WTC11 (cell line): Measurements from ENCODE around the gene PRTFDC1. TPM values are rescaled to one million over a fixed set of nuclear protein-coding genes. Genes with fewer than 3 reads are reported as not detected.

ENCODE experiments used
- ATAC-seq: fragments of 200-7000 bp; cut with Tn5 transposase; 2 replicates; pipeline ENCODE4 v1.10.0; 2021; ENCODE audit warnings: mild to moderate bottlenecking, moderate library complexity
- CTCF ChIA-PET: fragments of 300-600 bp; sonication (Branson Sonifier 250); formaldehyde crosslinking; loops from one replicate; lab custom pipeline; 2021; ENCODE audit warnings: antibody characterized with exemption; lab: Charles Lee
- POLR2A ChIA-PET: fragments of 350-600 bp; sonication (Branson Sonifier 250); formaldehyde crosslinking; loops from one replicate; lab custom pipeline; 2021; ENCODE audit warnings: antibody characterized with exemption; lab: Charles Lee
- DNase-seq: peaks from one replicate; pipeline ENCODE4 v3.0.0; 2021; ENCODE audit warnings: low spot score
- H3K27ac Mint-ChIP-seq: 2 replicates; pipeline ENCODE4 v1.8.0; 2021; ENCODE audit warnings: mixed read lengths
- H3K27me3 Mint-ChIP-seq: 2 replicates; pipeline ENCODE4 v1.8.0; 2021; ENCODE audit warnings: low read depth, mild to moderate bottlenecking, moderate library complexity, mixed read lengths
- H3K36me3 Mint-ChIP-seq: 2 replicates; pipeline ENCODE4 v1.8.0; 2021; ENCODE audit warnings: mixed read lengths
- H3K4me1 Mint-ChIP-seq: 2 replicates; pipeline ENCODE4 v1.8.0; 2022; ENCODE audit warnings: mixed read lengths
- H3K4me3 Mint-ChIP-seq: 2 replicates; pipeline ENCODE4 v1.8.0; 2021; ENCODE audit warnings: mild to moderate bottlenecking, moderate library complexity, mixed read lengths
- H3K9me3 Mint-ChIP-seq: 2 replicates; pipeline ENCODE4 v1.8.0; 2021; ENCODE audit warnings: mixed read lengths
- ARID4B ChIP-seq: sonication (generic); formaldehyde crosslinking; IDR thresholded peaks from 2 replicates; pipeline ENCODE4 v1.8.0; 2023; ENCODE audit warnings: missing genetic modification reagents, mild to moderate bottlenecking, borderline replicate concordance
- ATF3 ChIP-seq: sonication (generic); formaldehyde crosslinking; conservative IDR thresholded peaks from 2 replicates; pipeline ENCODE4 v1.8.1; 2022; ENCODE audit warnings: mild to moderate bottlenecking, missing genetic modification reagents
- CDX4 ChIP-seq: fragments of 250-450 bp; sonication (Bioruptor Pico); IDR thresholded peaks from 2 replicates; pipeline ENCODE4 v1.9.0; 2021; ENCODE audit warnings: moderate library complexity, mild to moderate bottlenecking, inconsistent platforms, borderline replicate concordance
- ESRRA ChIP-seq: sonication (generic); formaldehyde crosslinking; IDR thresholded peaks from 2 replicates; pipeline ENCODE4 v1.8.1; 2022; ENCODE audit warnings: mild to moderate bottlenecking, missing genetic modification reagents, borderline replicate concordance
- FOXK1 ChIP-seq: sonication (generic); formaldehyde crosslinking; IDR thresholded peaks from 2 replicates; pipeline ENCODE4 v1.8.0; 2022; ENCODE audit warnings: mild to moderate bottlenecking, moderate library complexity, missing genetic modification reagents
- FOXP4 ChIP-seq: sonication (generic); formaldehyde crosslinking; IDR thresholded peaks from 2 replicates; pipeline ENCODE4 v1.8.0; 2022; ENCODE audit warnings: mild to moderate bottlenecking, missing genetic modification reagents
- GTF2I ChIP-seq: fragments of 250-450 bp; sonication (Bioruptor Pico); conservative IDR thresholded peaks from 2 replicates; pipeline ENCODE4 v1.4.0; 2021; ENCODE audit warnings: mild to moderate bottlenecking
- JAZF1 ChIP-seq: fragments of 250-450 bp; sonication (Bioruptor Pico); IDR thresholded peaks from 2 replicates; pipeline ENCODE4 v1.9.0; 2021; ENCODE audit warnings: moderate library complexity, mild to moderate bottlenecking, inconsistent platforms
- NFATC4 ChIP-seq: fragments of 250-450 bp; sonication (Bioruptor Pico); IDR thresholded peaks from 2 replicates; pipeline ENCODE4 v1.9.0; 2021; ENCODE audit warnings: mild to moderate bottlenecking
- NFE2L1 ChIP-seq: sonication (generic); formaldehyde crosslinking; IDR thresholded peaks from 2 replicates; pipeline ENCODE4 v1.8.1; 2023; ENCODE audit warnings: missing genetic modification reagents
- NFYB ChIP-seq: sonication (generic); formaldehyde crosslinking; conservative IDR thresholded peaks from 2 replicates; pipeline ENCODE4 v1.8.0; 2022; ENCODE audit warnings: low read depth, missing genetic modification reagents
- PRRX2 ChIP-seq: fragments of 250-450 bp; sonication (Bioruptor Pico); IDR thresholded peaks from 2 replicates; pipeline ENCODE4 v1.8.0; 2021; ENCODE audit warnings: mild to moderate bottlenecking
- SMAD4 ChIP-seq: sonication (generic); formaldehyde crosslinking; IDR thresholded peaks from 2 replicates; pipeline ENCODE4 v1.8.0; 2022; ENCODE audit warnings: mild to moderate bottlenecking, missing genetic modification reagents
- SOX15 ChIP-seq: fragments of 250-450 bp; sonication (Bioruptor Pico); IDR thresholded peaks from 2 replicates; pipeline ENCODE4 v1.9.0; 2021; ENCODE audit warnings: mild to moderate bottlenecking
- TEAD4 ChIP-seq: sonication (generic); formaldehyde crosslinking; IDR thresholded peaks from 2 replicates; pipeline ENCODE4 v1.8.0; 2022; ENCODE audit warnings: mild to moderate bottlenecking, missing genetic modification reagents
- ZNF121 ChIP-seq: sonication (generic); formaldehyde crosslinking; IDR thresholded peaks from 2 replicates; pipeline ENCODE4 v1.8.0; 2023; ENCODE audit warnings: missing genetic modification reagents
- total RNA-seq: library from RNA; stranded (reverse); gene quantifications from 3 replicates; pipeline ENCODE4 v1.2.3, GENCODE V29; 2021
- TF ChIP-seq, protein P1 (sequence below): sonication (generic); formaldehyde crosslinking; IDR thresholded peaks from 2 replicates; pipeline ENCODE4 v1.8.1; 2022; ENCODE audit warnings: mild to moderate bottlenecking, missing genetic modification reagents, moderate library complexity, borderline replicate concordance
- TF ChIP-seq, protein P2 (sequence below): sonication (generic); formaldehyde crosslinking; IDR thresholded peaks from 2 replicates; pipeline ENCODE4 v1.8.1; 2022; ENCODE audit warnings: mild to moderate bottlenecking, moderate library complexity, missing genetic modification reagents
- TF ChIP-seq, protein P3 (sequence below): sonication (generic); formaldehyde crosslinking; IDR thresholded peaks from 2 replicates; pipeline ENCODE4 v1.8.1; 2023; ENCODE audit warnings: mild to moderate bottlenecking, missing genetic modification reagents
- TF ChIP-seq, protein P4 (sequence below): sonication (generic); formaldehyde crosslinking; IDR thresholded peaks from 2 replicates; pipeline ENCODE4 v1.8.0; 2022; ENCODE audit warnings: mild to moderate bottlenecking, missing genetic modification reagents
- TF ChIP-seq, protein P5 (sequence below): sonication (generic); formaldehyde crosslinking; IDR thresholded peaks from 2 replicates; pipeline ENCODE4 v1.8.0; 2022; ENCODE audit warnings: mild to moderate bottlenecking, missing genetic modification reagents

The PRTFDC1 gene
- total RNA-seq, 1 experiment from 2014 or later: 6.1 TPM

DNA sequence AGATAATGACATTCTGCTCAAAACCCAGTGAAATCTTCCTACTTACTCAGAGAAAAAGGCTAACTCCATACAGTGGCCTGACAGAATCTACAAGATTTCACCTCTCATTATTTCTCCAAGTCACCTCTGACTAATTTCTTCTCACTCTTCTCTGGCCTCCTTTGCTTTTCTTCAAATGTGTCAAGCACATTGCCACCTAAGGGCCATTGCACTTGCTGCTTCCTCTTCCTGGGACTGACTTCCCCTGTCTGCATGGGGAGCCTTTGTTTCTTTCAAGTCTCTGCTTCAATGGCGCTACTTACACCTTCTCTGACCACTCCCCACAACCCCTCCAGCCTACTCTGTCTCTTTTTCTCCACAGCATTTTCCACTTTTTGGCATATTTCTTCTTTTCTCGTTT, 36.0 kb downstream of the PRTFDC1 start (continued):
- TF ChIP-seq, protein P1, sequence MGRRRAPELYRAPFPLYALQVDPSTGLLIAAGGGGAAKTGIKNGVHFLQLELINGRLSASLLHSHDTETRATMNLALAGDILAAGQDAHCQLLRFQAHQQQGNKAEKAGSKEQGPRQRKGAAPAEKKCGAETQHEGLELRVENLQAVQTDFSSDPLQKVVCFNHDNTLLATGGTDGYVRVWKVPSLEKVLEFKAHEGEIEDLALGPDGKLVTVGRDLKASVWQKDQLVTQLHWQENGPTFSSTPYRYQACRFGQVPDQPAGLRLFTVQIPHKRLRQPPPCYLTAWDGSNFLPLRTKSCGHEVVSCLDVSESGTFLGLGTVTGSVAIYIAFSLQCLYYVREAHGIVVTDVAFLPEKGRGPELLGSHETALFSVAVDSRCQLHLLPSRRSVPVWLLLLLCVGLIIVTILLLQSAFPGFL: no peak
- TF ChIP-seq GTF2I (no peak), FOXP4 (no peak)

DNA sequence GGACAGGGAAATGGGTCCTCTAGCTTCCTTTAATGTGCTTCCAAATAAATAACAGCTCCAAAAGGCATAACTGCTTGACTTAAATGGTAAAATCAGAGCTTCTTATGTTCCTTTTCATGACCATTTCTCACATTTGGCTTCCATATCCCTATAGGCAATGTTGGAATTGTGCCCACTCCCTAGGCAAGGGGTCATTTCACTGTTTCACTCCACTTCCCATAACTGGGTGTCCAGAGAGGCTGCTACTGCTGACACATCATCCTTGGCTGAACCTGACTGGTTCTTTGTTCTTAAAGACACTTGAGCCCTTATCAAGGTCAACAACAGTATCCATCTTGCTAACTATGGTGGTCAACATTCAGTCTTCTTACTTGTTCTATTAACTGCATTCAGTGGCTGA, 37.1 kb downstream of the PRTFDC1 start:
- no peak for DNase-seq
- no peak for ATAC-seq
- peaks cover 5% of the 10 kb centered on the region for H3K36me3 Mint-ChIP-seq
- H3K27me3 Mint-ChIP-seq: no peaks in the 10 kb centered on the region; the same call in 1 of the 2 replicates
- no peak overlapping the region for H3K4me3 Mint-ChIP-seq
- no peak overlapping the region for H3K27ac Mint-ChIP-seq
- TF ChIP-seq ATF3 (CRISPR knock-in tag) (no peak), NFYB (CRISPR knock-in tag) (no peak), SMAD4 (no peak), ZNF121 (CRISPR knock-in tag) (no peak), PRRX2 (CRISPR knock-in tag) (no peak), TEAD4 (CRISPR knock-in tag) (no peak), NFE2L1 (no peak), FOXK1 (no peak)
- TF ChIP-seq, protein P2, sequence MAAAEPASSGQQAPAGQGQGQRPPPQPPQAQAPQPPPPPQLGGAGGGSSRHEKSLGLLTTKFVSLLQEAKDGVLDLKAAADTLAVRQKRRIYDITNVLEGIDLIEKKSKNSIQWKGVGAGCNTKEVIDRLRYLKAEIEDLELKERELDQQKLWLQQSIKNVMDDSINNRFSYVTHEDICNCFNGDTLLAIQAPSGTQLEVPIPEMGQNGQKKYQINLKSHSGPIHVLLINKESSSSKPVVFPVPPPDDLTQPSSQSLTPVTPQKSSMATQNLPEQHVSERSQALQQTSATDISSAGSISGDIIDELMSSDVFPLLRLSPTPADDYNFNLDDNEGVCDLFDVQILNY (CRISPR knock-in tag): no peak
- TF ChIP-seq, protein P3, sequence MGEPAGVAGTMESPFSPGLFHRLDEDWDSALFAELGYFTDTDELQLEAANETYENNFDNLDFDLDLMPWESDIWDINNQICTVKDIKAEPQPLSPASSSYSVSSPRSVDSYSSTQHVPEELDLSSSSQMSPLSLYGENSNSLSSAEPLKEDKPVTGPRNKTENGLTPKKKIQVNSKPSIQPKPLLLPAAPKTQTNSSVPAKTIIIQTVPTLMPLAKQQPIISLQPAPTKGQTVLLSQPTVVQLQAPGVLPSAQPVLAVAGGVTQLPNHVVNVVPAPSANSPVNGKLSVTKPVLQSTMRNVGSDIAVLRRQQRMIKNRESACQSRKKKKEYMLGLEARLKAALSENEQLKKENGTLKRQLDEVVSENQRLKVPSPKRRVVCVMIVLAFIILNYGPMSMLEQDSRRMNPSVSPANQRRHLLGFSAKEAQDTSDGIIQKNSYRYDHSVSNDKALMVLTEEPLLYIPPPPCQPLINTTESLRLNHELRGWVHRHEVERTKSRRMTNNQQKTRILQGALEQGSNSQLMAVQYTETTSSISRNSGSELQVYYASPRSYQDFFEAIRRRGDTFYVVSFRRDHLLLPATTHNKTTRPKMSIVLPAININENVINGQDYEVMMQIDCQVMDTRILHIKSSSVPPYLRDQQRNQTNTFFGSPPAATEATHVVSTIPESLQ (CRISPR knock-in tag): no peak
- TF ChIP-seq, protein P4, sequence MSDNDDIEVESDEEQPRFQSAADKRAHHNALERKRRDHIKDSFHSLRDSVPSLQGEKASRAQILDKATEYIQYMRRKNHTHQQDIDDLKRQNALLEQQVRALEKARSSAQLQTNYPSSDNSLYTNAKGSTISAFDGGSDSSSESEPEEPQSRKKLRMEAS (CRISPR knock-in tag): no peak
- no peaks in the 10 kb centered on the region for H3K4me1 Mint-ChIP-seq
- CTCF ChIA-PET: no interaction called here
- POLR2A ChIA-PET: no interaction called here
- peaks cover 6% of the 10 kb centered on the region for H3K9me3 Mint-ChIP-seq

- H3K4me3 Mint-ChIP-seq: no peak overlapping the region
- DNase-seq: no peak
- CTCF ChIA-PET: no interaction called here
- H3K27me3 Mint-ChIP-seq: no peaks in the 10 kb centered on the region; the same call in 1 of the 2 replicates
- ATAC-seq: no peak
- no peaks in the 10 kb centered on the region for H3K36me3 Mint-ChIP-seq
- H3K27ac Mint-ChIP-seq: no peak overlapping the region
- H3K9me3 Mint-ChIP-seq: no peaks in the 10 kb centered on the region
- POLR2A ChIA-PET: no interaction called here
- no peaks in the 10 kb centered on the region for H3K4me1 Mint-ChIP-seq
- TF ChIP-seq SOX15 (CRISPR knock-in tag): no peak
- TF ChIP-seq, protein P5, sequence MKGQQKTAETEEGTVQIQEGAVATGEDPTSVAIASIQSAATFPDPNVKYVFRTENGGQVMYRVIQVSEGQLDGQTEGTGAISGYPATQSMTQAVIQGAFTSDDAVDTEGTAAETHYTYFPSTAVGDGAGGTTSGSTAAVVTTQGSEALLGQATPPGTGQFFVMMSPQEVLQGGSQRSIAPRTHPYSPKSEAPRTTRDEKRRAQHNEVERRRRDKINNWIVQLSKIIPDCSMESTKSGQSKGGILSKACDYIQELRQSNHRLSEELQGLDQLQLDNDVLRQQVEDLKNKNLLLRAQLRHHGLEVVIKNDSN (CRISPR knock-in tag): no peak
- no peak for TF ChIP-seq CDX4 (CRISPR knock-in tag)
- no peak for TF ChIP-seq PRRX2 (CRISPR knock-in tag)
- no peak for TF ChIP-seq ARID4B (CRISPR knock-in tag)
- no peak for TF ChIP-seq NFATC4 (CRISPR knock-in tag)
- no peak for TF ChIP-seq JAZF1 (CRISPR knock-in tag)
- no peak for TF ChIP-seq ESRRA (CRISPR knock-in tag)
These were observed 38.3 kb downstream of the PRTFDC1 start for GRCh38 chr10:24914148-24914547.
